NCI-H510A (cell line): Measurements from ENCODE around the gene RBM26.
"Not testable (repeated sequence)": the region's sequence is repeated elsewhere in the genome, so short reads cannot be mapped to it uniquely, and the experiment has no call there.

ENCODE experiments used
- DNase-seq: peaks from one replicate; lab custom pipeline; 2025; lab: John Stamatoyannopoulos, UW

The RBM26 gene

DNA sequence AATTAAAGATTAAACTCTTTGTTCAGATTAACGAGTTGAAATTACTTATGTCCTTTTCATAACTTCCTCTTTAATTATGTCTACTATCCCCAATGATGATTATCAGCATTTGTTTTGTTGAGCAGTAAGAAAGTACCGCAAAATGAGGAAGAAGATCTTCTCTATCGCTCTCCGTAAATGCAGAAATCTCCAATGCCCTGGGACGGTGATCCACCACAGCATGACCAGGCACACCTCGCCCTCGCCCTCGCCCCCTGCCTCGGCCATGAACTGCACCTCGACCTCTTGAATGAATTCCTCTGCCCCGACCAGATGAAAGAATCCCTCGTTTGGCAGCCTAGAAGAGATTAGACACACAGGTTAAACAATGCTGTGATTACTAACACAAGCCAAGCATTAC is 69.1 kb downstream of the RBM26 start:
- no peak for DNase-seq

DNA sequence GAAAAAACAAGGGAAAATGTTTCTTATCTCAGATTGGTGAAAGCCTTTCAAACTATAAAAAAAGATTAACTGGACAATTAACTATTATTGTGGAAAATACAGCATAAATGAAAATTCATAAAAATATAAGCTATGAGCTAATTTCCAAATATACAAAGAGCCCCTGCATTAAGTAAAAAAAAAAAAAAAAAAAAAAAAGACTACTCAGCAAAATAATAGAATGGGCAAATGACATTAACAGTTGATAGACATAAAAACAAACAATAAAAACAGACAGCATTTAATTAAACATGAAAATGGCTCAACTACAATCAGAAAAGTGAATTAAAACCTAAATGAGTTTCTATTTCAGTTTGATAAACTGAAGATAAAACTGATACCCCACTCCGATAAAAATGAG is 77.5 kb downstream of the RBM26 start:
- DNase-seq, result no peak

DNA sequence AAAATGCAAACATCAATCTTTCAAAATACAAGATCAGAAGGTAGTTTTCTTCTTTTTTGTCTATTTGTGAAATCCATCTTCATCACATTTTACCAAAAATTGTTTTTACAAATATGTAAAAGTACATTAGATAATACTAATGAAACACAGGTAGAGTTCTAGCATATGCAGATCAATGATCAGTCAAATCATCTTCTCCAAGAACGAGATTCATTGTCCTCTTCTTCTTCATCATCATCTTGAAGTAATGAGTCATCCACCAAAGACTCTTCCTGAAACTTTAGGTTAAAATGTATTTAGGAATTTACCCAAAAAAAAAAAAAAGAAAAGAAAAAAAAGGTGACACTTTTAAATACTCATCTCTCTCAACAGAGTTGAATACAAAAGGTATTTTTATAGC is 85.6 kb downstream of the RBM26 start:
- DNase-seq, result no peak

DNA sequence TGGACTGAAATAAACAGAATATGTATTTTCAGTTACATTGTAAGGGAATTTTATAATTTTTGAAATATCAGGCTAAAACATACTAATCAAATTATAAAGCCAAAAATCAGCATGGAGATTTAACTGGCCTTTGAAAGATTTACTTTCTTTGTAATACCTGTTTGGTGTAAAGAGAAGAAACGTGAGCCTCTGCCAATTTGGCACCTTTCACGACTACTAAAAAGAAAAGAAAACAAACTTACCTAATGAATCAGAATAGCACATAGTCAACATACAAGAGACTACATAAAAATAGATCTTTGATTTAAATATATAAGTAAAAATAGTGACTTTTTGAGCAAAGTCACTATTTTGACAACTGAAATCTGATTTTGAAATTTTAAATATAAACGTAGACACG is 87.4 kb downstream of the RBM26 start:
- DNase-seq, result no peak

GRCh38 chr13:79317856-79318255 is 88.2 kb downstream of the RBM26 start:
- DNase-seq, result no peak

DNA sequence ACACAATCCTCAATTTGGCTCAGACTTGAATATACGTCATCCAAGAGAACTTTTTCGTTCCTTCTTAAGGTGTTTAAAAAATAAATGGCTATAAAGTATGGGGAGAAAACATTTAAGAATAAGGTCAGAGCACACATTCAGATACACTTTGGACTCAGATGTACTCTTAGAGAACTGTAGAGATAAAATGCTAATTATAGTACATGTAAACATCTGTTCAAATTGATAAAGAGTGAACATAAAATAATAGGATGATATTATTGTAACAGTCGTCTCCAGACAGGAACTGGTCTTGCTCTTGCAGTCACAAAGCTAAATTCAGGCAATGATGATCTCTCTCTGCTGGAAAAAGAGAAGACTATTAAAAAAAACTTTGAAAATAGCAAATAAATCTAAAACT is 91.4 kb downstream of the RBM26 start:
- no peak for DNase-seq

DNA sequence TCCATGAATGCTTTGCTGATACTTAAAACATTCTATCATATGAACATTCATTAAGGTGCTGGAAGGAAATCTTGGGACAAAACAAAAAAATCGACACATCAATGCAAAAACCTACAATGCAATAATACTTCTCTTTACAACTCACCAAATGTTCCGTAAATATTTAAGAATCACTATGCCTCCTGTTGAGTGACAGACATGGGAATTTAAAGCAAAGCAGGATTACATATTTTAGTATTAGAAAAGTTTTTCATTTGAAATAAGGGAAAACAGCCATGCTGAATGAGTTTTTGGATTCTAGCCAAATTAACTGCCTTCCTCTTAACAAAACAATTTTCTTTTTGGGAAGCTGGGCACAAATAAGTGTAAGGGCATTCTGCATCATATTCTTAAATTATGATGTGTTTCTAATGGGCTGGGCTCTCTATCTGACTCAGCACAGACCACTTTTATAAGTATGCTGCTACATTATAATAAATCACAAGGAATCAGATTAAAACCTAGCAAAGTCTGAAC is 93.7 kb downstream of the RBM26 start:
- no peak for DNase-seq

DNA sequence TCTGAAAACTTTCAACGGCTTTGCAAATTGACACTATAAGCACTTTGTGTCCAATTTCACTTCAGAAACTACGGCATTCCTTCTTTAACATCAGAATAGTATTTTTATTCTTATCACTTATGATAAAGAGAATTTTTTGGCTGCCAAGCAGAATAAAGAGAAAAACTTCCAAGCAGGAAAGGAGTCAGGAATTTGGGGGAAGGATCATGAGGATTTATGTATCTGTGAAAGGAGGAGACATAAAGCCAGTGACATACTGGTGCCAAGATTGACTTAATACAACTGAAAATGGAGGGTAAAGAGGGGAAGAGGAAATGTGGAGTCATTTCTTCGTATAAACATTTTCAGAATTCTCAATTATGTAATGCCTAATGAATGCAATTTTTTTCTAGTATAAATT is 94.7 kb downstream of the RBM26 start:
- DNase-seq, result no peak

- DNase-seq, result no peak
These were observed 96.4 kb downstream of the RBM26 start for GRCh38 chr13:79309690-79310089.

DNA sequence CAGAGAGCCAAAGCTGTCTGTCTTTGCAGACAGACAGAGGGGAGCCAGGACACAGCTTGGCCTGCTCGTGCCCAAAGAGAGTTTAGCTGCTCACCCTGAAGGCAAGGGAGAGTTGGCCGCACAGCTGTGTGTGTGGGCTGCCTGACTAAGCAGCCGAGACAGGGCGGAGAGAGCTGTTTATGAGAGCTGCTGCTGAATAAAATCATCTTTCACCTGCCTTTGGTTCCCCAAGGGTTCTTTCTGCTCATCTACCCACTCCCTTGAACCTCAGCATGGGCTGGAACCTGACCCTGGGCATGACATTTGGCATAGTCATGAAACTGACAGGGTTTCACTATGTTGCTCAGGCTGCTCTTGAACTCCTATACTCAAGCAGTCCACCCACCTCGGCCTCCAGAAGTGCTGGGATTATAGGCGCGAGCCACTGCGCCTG is 98.2 kb downstream of the RBM26 start:
- no peak for DNase-seq

DNA sequence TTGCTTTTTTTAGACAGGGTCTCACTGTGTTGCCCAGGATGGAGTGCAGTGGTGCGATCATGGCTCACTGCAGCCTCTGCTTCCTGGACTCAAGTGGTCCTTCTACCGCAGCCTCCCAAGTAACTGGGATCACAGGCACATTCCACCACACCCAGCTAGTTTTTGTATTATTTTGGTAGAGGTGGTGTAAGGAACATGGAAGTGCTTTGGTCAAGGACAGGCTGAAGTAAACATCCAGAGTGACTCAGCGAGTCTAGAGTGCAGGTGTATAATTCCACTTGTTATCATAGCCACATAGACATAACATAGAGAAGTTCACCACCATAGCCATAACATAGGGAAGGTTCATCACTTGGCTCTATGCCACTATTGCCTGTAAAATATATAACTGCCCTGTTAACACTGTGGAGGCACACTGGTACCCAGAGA is 98.6 kb downstream of the RBM26 start:
- DNase-seq, result no peak

- no peak for DNase-seq
These were observed 99.4 kb downstream of the RBM26 start for GRCh38 chr13:79306650-79307049.

DNA sequence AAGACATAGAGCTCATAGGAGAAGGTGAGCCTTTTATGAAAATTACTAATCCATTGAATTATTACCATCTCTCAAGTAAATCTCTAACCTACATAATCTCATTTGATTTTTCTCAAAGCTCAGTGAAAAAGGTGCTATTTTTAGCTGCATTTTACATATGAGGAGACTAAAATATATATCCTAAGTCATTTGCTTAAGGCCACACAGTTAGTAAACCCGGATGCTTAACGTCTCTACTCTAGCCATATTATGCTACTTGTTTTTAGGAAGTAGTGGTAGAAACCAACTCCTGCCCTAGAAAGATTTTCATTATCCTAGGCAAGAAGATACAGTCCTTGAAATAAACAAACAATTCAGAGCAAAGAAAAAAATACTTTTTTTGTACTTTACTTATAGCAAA is 108.9 kb downstream of the RBM26 start:
- no peak for DNase-seq

DNA sequence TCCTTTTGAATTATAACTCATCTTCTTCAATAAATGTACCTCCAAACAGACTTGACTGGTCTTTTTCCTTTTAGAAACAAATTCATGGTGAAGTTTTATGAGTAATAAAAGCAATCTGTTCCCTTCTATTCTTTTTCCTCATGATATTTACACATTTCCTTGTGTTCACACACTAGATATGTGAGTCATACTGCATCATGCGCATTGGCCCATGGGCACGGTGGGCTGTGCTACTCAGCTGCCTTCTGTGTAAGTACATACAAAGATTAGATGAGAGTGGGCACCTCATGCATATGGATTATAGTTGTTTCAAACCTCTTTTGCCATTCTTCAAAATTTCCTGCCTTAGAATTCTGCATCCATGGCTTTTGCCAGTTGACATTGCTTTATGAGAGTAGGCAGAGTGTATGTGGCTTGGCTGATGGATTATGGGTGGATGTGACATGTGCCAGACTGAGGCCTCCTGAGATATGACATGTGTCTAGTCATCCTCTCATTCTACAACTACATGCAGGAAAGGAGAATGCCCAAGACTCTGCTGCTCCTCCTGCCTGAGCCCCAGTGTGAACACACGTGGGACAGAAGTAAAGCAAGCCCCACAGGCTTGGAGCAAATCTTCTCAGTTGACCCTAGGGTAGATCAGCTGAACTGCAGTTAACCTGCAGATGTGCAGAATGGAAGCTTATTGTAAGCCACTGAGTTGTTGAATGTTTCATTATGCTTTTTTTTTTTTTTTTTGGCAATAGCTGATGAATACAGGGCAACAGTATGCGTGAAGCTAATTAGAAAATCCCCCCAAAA is 109.9 kb downstream of the RBM26 start:
- DNase-seq, result no peak

- DNase-seq, result no peak
These were observed 115.3 kb downstream of the RBM26 start for GRCh38 chr13:79290595-79291244.

- DNase-seq, result no peak
These were observed 116.5 kb downstream of the RBM26 start for GRCh38 chr13:79289571-79289970.

GRCh38 chr13:79287939-79288795 is 117.9 kb downstream of the RBM26 start:
- DNase-seq, result no peak

DNA sequence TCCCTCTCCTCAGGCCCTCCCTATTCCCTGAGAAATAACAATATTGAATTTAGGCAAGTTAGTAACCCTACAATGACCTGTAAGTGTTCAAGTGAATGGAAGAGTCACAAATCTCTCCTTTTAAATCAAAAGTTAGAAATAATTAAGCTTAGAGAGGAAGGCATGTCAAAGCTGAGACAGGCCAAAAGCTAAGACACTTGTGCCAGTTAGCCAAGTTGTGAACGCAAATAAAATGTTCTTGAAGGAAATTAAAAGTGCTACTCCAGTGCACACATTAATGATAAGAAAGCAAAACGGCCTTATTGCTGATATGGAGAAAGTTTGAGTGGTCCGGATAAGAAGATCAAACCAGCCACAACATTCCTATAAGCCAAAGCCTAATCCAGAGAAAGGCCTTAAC is 120.9 kb downstream of the RBM26 start:
- no peak for DNase-seq

GRCh38 chr13:79283742-79284141 is 122.3 kb downstream of the RBM26 start:
- no peak for DNase-seq

DNA sequence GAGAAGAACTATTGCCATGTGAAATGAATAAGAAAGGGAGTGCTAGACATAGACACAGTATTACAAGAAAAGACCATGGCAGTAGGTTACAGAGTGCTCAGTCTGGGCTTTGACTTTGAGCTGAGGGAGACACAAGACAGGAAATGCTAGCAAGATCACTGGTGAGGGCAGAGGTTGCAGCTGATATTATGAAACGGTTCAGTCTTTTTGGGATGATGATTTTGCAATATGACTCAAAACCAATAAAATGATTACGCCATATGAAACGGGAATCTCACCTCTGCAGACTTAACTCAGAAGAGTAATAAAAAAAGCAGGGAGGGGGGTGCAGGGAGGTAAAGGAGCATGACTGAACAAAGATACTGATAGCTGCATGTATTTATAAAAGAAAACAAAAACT is 123.1 kb downstream of the RBM26 start:
- DNase-seq, result no peak

GRCh38 chr13:79282508-79282907 is 123.5 kb downstream of the RBM26 start:
- DNase-seq, result no peak

DNA sequence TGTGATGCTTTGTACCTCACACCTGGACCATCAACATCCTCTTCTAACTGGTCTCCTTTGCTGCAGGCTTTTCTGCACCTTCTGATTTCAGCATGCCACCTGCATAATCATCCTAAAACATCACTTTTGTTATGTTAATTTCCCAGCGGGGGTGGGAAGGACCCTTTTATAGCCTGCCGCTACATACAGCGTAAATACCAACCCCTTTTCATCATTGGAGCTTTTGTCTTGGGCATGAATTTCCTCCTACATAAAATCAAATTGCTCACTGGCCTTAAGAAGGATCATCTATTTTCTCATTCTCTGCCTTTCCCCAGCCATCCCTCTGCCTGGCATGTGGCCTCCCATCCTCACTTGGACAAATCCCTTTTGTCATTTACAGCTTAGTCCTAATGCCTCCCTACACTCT is 124.7 kb downstream of the RBM26 start:
- DNase-seq, result no peak

- DNase-seq, result not testable (repeated sequence)
These were observed 126.3 kb downstream of the RBM26 start for GRCh38 chr13:79279735-79280134.
